Fibroblast of pulmonary artery (primary cell): ENCODE data around the gene ADAMTSL3.

ENCODE experiments used
- DNase-seq: peaks from one replicate; pipeline ENCODE4 v3.0.0-alpha.2; 2010; ENCODE audit warnings: low read depth
- H3K4me3 ChIP-seq: replicated peaks from 2 replicates; pipeline ENCODE4 v1.5.1; 2011; ENCODE audit warnings: low read depth, mild to moderate bottlenecking, control low read depth, low read length, moderate library complexity
- TF ChIP-seq, protein P1 (sequence below): IDR thresholded peaks from 2 replicates; pipeline ENCODE4 v1.5.1; 2011; ENCODE audit warnings: mild to moderate bottlenecking, control low read depth, low read length, inconsistent platforms; ENCODE audit errors: missing control alignments

The ADAMTSL3 gene

DNA sequence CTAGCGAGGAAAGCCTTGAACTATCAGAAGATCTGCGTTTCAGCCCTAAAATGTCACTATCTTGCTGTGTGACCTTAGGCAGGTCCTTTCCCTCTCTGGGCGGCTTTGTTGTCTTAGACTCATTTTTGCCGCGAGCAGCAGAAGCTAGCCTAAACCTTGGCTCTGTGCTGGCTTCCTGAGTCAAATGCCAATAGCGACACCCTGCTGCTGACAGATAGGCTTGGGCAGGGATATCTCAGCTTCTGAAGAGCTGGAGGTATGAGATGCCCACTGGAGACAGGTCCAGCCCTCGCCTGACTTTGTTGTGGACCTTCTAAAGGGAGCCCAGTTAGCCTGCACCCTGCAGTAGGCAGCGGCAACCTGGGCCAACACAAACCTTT is 1.3 kb downstream of the ADAMTSL3 start:
- TF ChIP-seq, protein P1, sequence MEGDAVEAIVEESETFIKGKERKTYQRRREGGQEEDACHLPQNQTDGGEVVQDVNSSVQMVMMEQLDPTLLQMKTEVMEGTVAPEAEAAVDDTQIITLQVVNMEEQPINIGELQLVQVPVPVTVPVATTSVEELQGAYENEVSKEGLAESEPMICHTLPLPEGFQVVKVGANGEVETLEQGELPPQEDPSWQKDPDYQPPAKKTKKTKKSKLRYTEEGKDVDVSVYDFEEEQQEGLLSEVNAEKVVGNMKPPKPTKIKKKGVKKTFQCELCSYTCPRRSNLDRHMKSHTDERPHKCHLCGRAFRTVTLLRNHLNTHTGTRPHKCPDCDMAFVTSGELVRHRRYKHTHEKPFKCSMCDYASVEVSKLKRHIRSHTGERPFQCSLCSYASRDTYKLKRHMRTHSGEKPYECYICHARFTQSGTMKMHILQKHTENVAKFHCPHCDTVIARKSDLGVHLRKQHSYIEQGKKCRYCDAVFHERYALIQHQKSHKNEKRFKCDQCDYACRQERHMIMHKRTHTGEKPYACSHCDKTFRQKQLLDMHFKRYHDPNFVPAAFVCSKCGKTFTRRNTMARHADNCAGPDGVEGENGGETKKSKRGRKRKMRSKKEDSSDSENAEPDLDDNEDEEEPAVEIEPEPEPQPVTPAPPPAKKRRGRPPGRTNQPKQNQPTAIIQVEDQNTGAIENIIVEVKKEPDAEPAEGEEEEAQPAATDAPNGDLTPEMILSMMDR, result no peak
- H3K4me3 ChIP-seq, result no peak overlapping the region
- no peak for DNase-seq

- TF ChIP-seq, protein P1, result no peak
- no peak for DNase-seq
- H3K4me3 ChIP-seq, result no peak overlapping the region
These were observed 2.3 kb downstream of the ADAMTSL3 start for GRCh38 chr15:83656192-83656591.

- TF ChIP-seq, protein P1, result no peak
- H3K4me3 ChIP-seq, result no peak overlapping the region
- DNase-seq, result no peak
These were observed 3.1 kb downstream of the ADAMTSL3 start for GRCh38 chr15:83656943-83657528.

- TF ChIP-seq, protein P1, result peak; percentile 6
- DNase-seq, result no peak
- H3K4me3 ChIP-seq, result no peak overlapping the region
These were observed 3.6 kb downstream of the ADAMTSL3 start for GRCh38 chr15:83657549-83657948.

DNA sequence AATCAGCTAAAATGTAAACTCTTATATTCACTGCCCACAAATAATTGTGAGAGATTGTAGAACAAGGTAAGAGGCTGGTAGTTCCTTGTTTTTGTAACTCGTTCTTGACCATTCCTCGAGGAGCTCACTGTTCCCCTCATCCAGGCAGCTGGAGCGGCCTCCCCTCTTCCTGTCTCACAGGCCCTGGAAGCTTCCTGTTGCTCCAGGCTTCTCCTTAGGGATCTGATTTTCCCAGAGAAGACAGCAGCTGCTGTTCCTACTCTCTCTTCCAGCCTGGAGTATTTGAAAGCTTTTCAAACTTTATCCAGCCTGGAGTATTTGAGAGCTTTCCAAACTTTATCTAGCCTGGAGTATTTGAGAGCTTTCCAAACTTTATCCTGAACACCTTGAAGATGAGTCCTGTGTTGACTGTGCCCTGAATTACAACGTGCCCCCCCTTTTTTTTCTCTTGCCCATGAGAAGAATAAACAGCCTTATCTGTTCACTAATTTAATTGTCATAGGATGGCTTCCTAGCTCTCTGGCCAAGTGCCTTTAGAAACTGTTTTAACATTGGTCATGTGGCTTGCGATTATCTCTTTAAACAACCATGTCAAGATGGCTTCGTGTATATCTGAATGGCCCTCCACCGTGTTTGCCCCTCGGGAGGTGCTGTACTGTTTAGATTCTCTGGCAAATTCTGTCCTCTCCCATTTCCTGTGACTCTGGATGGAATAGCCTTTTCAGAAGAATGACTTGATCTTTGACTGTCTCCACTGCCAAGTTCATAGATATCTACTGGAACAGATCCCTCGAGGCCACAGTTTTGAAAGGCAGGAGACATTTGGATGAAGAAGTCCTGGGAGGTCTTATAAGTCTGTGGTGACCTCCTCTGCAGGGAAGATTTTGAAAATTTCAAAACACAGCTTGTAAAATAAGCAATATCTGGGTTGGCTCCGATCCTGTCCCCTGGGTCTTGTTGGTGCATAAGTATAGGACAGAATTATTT is 4.8 kb downstream of the ADAMTSL3 start:
- TF ChIP-seq, protein P1, result no peak
- no peak overlapping the region for H3K4me3 ChIP-seq
- no peak for DNase-seq

GRCh38 chr15:83659417-83659812 is 5.5 kb downstream of the ADAMTSL3 start:
- DNase-seq, result no peak
- TF ChIP-seq, protein P1, result no peak
- H3K4me3 ChIP-seq, result no peak overlapping the region
